ENCODE results near the gene PRKG2. TPM values are rescaled to one million over a fixed set of nuclear protein-coding genes. Genes with fewer than 3 reads are reported as not detected.

Gene PRKG2
- total and polyA plus RNA-seq, 8 donors = 0.59 to 4.9 (median 0.90) TPM

GRCh38 chr4:81149976-81150375 is 65.0 kb downstream of the PRKG2 start:
- Histone ChIP-seq H3K9me3 (no peaks in the 10 kb centered on the region), H3K36me3 (no peaks in the 10 kb centered on the region), H3K27me3 (no peaks in the 10 kb centered on the region), H3K27ac (no peak overlapping the region), H3K4me1 (no peaks in the 10 kb centered on the region), H3K4me3 (no peak overlapping the region)
- intact Hi-C loops (cut with DNase I) = no loop called here
- DNase-seq (no peak), FAIRE-seq (no peak), ATAC-seq (no peak)
- no peak for TF ChIP-seq CTCF (IDR thresholded peaks at IDR 0.05)

- intact Hi-C loops (cut with DNase I) = no loop called here
Observed at GRCh38 chr4:81148576-81148975, 66.4 kb downstream of the PRKG2 start.

GRCh38 chr4:81146466-81146865 is 68.6 kb downstream of the PRKG2 start:
- DNase-seq = no peak
- intact Hi-C loops (cut with DNase I) = no loop called here

More at GRCh38 chr4:81148576-81148975, 66.4 kb downstream of the PRKG2 start:
- H3K27me3 ChIP-seq = no peaks in the 10 kb centered on the region
- FAIRE-seq = no peak
- no peak overlapping the region for H3K27ac ChIP-seq
- no peak for ATAC-seq
- 72 to 73% methylated on average over 6 of the region's 6 CpGs for WGBS, 2 donors
- H3K4me1 ChIP-seq = no peaks in the 10 kb centered on the region
- H3K4me3 ChIP-seq = no peak overlapping the region
- no peaks in the 10 kb centered on the region for H3K9me3 ChIP-seq
- no peak for TF ChIP-seq CTCF (IDR thresholded peaks at IDR 0.05)
- no peaks in the 10 kb centered on the region for H3K36me3 ChIP-seq
- DNase-seq = no peak

GRCh38 chr4:81143183-81143582 is 71.8 kb downstream of the PRKG2 start:
- no peaks in the 10 kb centered on the region for H3K4me1 ChIP-seq
- no peak for TF ChIP-seq CTCF (IDR thresholded peaks at IDR 0.05)
- no peaks in the 10 kb centered on the region for H3K27me3 ChIP-seq
- intact Hi-C loops (cut with DNase I) = no loop called here
- H3K9me3 ChIP-seq = no peaks in the 10 kb centered on the region
- no peak overlapping the region for H3K27ac ChIP-seq
- 58 to 66% methylated on average over 2 of the region's 2 CpGs for WGBS, 2 donors
- H3K36me3 ChIP-seq = no peaks in the 10 kb centered on the region
- DNase-seq (no peak), ATAC-seq (no peak), FAIRE-seq (no peak)
- H3K4me3 ChIP-seq = no peak overlapping the region

More at GRCh38 chr4:81146466-81146865, 68.6 kb downstream of the PRKG2 start:
- FAIRE-seq (no peak), ATAC-seq (no peak)
- H3K27me3 ChIP-seq = no peaks in the 10 kb centered on the region
- no peak overlapping the region for H3K27ac ChIP-seq
- no peaks in the 10 kb centered on the region for H3K9me3 ChIP-seq
- H3K4me3 ChIP-seq = no peak overlapping the region
- no peaks in the 10 kb centered on the region for H3K4me1 ChIP-seq
- no peak for TF ChIP-seq CTCF (IDR thresholded peaks at IDR 0.05)
- no peaks in the 10 kb centered on the region for H3K36me3 ChIP-seq

GRCh38 chr4:81142744-81143143 is 72.3 kb downstream of the PRKG2 start:
- ATAC-seq = peak in 1 of 4 donors; percentile 23
- FAIRE-seq = no peak

More at GRCh38 chr4:81142744-81143143, 72.3 kb downstream of the PRKG2 start:
- intact Hi-C loops (cut with DNase I) = no loop called here
- Histone ChIP-seq H3K9me3 (no peaks in the 10 kb centered on the region), H3K36me3 (no peaks in the 10 kb centered on the region), H3K4me1 (no peaks in the 10 kb centered on the region), H3K27ac (no peak overlapping the region), H3K4me3 (no peak overlapping the region), H3K27me3 (no peaks in the 10 kb centered on the region)
- DNase-seq = no peak
- no peak for TF ChIP-seq CTCF (IDR thresholded peaks at IDR 0.05)
- WGBS, 2 donors = 69 to 79% methylated on average over 7 of the region's 7 CpGs

Data from pancreas (tissue), 10 donors.